ENCODE measurements around the gene SMG5.

The SMG5 gene

GRCh38 chr1:156245451-156246232, 37.0 kb downstream of the SMG5 start:
- TF ChIP-seq CTCF (IDR thresholded peaks at IDR 0.05; ENCODE audit: extremely low read depth, missing control alignments), result no peak
- peak; percentile 80 for DNase-seq (ENCODE audit: low spot score)

GRCh38 chr1:156244712-156245111, 37.9 kb downstream of the SMG5 start:
- DNase-seq (ENCODE audit: low spot score), result no peak
- no peak for TF ChIP-seq CTCF (IDR thresholded peaks at IDR 0.05; ENCODE audit: extremely low read depth, missing control alignments)

GRCh38 chr1:156244126-156244525, 38.5 kb downstream of the SMG5 start:
- no peak for DNase-seq (ENCODE audit: low spot score)
- TF ChIP-seq CTCF (IDR thresholded peaks at IDR 0.05; ENCODE audit: extremely low read depth, missing control alignments), result no peak

GRCh38 chr1:156242738-156243137, 39.9 kb downstream of the SMG5 start:
- DNase-seq (ENCODE audit: low spot score), result no peak
- no peak for TF ChIP-seq CTCF (IDR thresholded peaks at IDR 0.05; ENCODE audit: extremely low read depth, missing control alignments)

- no peak for DNase-seq (ENCODE audit: low spot score)
- TF ChIP-seq CTCF (IDR thresholded peaks at IDR 0.05; ENCODE audit: extremely low read depth, missing control alignments), result no peak
These were observed 40.7 kb downstream of the SMG5 start, which contains the start of gene BGLAP for GRCh38 chr1:156241926-156242325. BGLAP (plus strand) TSS chr1:156242184; CDS start chr1:156242232, 48 bp downstream.

- DNase-seq (ENCODE audit: low spot score), result no peak
- no peak for TF ChIP-seq CTCF (IDR thresholded peaks at IDR 0.05; ENCODE audit: extremely low read depth, missing control alignments)
These were observed 41.3 kb downstream of the SMG5 start for GRCh38 chr1:156241311-156241811.

GRCh38 chr1:156238248-156238647, 44.4 kb downstream of the SMG5 start:
- no peak for DNase-seq (ENCODE audit: low spot score)
- TF ChIP-seq CTCF (IDR thresholded peaks at IDR 0.05; ENCODE audit: extremely low read depth, missing control alignments), result no peak

All from GM20000 (cell line).